HG02642 (cell line): ENCODE data around the gene KDM4B.
"Not testable (repeated sequence)": the region's sequence is repeated elsewhere in the genome, so short reads cannot be mapped to it uniquely, and the experiment has no call there.

Source experiments
- ATAC-seq: cut with Tn5 transposase; IDR thresholded peaks from one replicate; pipeline ENCODE4 v1.9.1; 2021; ENCODE audit warnings: mild to moderate bottlenecking; ENCODE audit not compliant: unreplicated experiment, poor library complexity

The KDM4B gene

GRCh38 chr19:5006821-5007220 lies 37.9 kb downstream of the KDM4B start:
- ATAC-seq, result no peak

GRCh38 chr19:5011476-5012238 lies 42.7 kb downstream of the KDM4B start:
- no peak for ATAC-seq

- ATAC-seq, result no peak
Observed at GRCh38 chr19:5012688-5013457, 44.0 kb downstream of the KDM4B start.

- ATAC-seq, result no peak
Observed at GRCh38 chr19:5013761-5014160, 44.8 kb downstream of the KDM4B start.

- no peak for ATAC-seq
Observed at GRCh38 chr19:5014941-5015340, 46.0 kb downstream of the KDM4B start.

- ATAC-seq, result no peak
Observed at GRCh38 chr19:5016268-5016667, 47.4 kb downstream of the KDM4B start.

- no peak for ATAC-seq
Observed at GRCh38 chr19:5016781-5017180, 47.9 kb downstream of the KDM4B start.

GRCh38 chr19:5017235-5017634 lies 48.3 kb downstream of the KDM4B start:
- no peak for ATAC-seq

GRCh38 chr19:5018224-5019015 lies 49.5 kb downstream of the KDM4B start:
- ATAC-seq, result no peak

GRCh38 chr19:5020368-5020767 lies 51.5 kb downstream of the KDM4B start:
- no peak for ATAC-seq

- no peak for ATAC-seq
Observed at GRCh38 chr19:5021046-5021445, 52.1 kb downstream of the KDM4B start.

GRCh38 chr19:5022066-5022860 lies 53.4 kb downstream of the KDM4B start:
- ATAC-seq, result no peak

- no peak for ATAC-seq
Observed at GRCh38 chr19:5023128-5023571, 54.2 kb downstream of the KDM4B start.

- ATAC-seq, result no peak
Observed at GRCh38 chr19:5024282-5024681, 55.4 kb downstream of the KDM4B start.

GRCh38 chr19:5025027-5025426 lies 56.1 kb downstream of the KDM4B start:
- no peak for ATAC-seq

- no peak for ATAC-seq
Observed at GRCh38 chr19:5026706-5027273, 57.9 kb downstream of the KDM4B start.

GRCh38 chr19:5028229-5028886 lies 59.4 kb downstream of the KDM4B start:
- ATAC-seq, result no peak

- not testable (repeated sequence) for ATAC-seq
Observed at GRCh38 chr19:5029596-5029995, 60.7 kb downstream of the KDM4B start.

GRCh38 chr19:5030136-5030820 lies 61.4 kb downstream of the KDM4B start:
- ATAC-seq, result no peak
